ENCODE results near the gene SPRN. TPM values are rescaled to one million over a fixed set of nuclear protein-coding genes. Genes with fewer than 3 reads are reported as not detected.

The SPRN gene
- total RNA-seq, 1 experiment from 2014 or later: 0.59 TPM

DNA sequence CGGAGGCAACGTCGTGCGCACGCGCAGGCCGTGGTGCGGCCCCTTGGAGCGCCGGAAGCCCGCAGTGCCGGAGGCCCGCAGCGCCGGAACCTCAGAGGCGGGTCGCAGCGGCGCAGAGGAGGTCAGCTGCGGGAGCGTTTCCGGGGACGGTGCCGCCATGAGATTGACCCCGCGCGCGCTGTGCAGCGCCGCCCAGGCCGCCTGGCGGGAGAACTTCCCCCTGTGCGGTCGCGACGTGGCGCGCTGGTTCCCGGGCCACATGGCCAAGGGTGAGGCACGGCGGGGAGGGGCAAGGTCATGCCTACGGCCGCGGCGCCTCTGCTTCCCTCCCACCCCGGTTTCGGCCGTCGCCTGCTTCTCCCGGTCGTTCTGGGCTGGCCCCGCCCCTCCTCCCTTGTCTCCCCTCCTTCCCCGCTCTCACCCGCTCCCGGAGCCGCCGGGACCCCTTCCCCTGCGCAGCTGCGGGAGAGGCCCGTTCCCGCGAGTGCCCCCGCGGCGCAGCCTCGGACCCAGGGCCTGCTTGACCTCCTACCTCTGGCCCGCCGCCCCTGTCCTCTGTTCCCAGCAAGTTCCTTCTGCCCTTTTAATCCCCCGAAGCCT, 30.3 kb downstream of the SPRN start, which contains the start of gene MTG1 (continued):
- TF ChIP-seq, protein P1, sequence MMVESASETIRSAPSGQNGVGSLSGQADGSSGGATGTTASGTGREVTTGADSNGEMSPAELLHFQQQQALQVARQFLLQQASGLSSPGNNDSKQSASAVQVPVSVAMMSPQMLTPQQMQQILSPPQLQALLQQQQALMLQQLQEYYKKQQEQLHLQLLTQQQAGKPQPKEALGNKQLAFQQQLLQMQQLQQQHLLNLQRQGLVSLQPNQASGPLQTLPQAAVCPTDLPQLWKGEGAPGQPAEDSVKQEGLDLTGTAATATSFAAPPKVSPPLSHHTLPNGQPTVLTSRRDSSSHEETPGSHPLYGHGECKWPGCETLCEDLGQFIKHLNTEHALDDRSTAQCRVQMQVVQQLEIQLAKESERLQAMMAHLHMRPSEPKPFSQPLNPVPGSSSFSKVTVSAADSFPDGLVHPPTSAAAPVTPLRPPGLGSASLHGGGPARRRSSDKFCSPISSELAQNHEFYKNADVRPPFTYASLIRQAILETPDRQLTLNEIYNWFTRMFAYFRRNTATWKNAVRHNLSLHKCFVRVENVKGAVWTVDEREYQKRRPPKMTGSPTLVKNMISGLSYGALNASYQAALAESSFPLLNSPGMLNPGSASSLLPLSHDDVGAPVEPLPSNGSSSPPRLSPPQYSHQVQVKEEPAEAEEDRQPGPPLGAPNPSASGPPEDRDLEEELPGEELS (CRISPR knock-in tag; IDR thresholded peaks at IDR 0.05): peak; percentile 94
- TF ChIP-seq, protein P2, sequence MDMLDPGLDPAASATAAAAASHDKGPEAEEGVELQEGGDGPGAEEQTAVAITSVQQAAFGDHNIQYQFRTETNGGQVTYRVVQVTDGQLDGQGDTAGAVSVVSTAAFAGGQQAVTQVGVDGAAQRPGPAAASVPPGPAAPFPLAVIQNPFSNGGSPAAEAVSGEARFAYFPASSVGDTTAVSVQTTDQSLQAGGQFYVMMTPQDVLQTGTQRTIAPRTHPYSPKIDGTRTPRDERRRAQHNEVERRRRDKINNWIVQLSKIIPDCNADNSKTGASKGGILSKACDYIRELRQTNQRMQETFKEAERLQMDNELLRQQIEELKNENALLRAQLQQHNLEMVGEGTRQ (CRISPR knock-in tag; IDR thresholded peaks at IDR 0.05): peak; percentile 77
- TF ChIP-seq, protein P3, sequence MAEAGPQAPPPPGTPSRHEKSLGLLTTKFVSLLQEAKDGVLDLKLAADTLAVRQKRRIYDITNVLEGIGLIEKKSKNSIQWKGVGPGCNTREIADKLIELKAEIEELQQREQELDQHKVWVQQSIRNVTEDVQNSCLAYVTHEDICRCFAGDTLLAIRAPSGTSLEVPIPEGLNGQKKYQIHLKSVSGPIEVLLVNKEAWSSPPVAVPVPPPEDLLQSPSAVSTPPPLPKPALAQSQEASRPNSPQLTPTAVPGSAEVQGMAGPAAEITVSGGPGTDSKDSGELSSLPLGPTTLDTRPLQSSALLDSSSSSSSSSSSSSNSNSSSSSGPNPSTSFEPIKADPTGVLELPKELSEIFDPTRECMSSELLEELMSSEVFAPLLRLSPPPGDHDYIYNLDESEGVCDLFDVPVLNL (CRISPR knock-in tag; IDR thresholded peaks at IDR 0.05; ENCODE audit: borderline replicate concordance, low read depth): peak; percentile 33; the same call in 1 of the 2 replicates
- TF ChIP-seq, protein P4, sequence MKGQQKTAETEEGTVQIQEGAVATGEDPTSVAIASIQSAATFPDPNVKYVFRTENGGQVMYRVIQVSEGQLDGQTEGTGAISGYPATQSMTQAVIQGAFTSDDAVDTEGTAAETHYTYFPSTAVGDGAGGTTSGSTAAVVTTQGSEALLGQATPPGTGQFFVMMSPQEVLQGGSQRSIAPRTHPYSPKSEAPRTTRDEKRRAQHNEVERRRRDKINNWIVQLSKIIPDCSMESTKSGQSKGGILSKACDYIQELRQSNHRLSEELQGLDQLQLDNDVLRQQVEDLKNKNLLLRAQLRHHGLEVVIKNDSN (CRISPR knock-in tag; IDR thresholded peaks at IDR 0.05): peak; percentile 71; the same call in 1 of the 2 replicates
- TF ChIP-seq GTF2I (CRISPR knock-in tag; conservative IDR thresholded peaks at IDR 0.05) (no peak), ZNF423 (CRISPR knock-in tag; IDR thresholded peaks at IDR 0.05) (peak; percentile 47; the same call in 1 of the 2 replicates), ZNF416 (CRISPR knock-in tag; IDR thresholded peaks at IDR 0.05) (peak; percentile 74; the same call in 1 of the 2 replicates), SMAD3 (CRISPR knock-in tag; IDR thresholded peaks at IDR 0.05; ENCODE audit: borderline replicate concordance) (no peak), IRF2 (CRISPR knock-in tag; IDR thresholded peaks at IDR 0.05; ENCODE audit: borderline replicate concordance, low read depth) (no peak), SP1 (CRISPR knock-in tag; conservative IDR thresholded peaks at IDR 0.05) (peak; percentile 88), JAZF1 (CRISPR knock-in tag; IDR thresholded peaks at IDR 0.05) (no peak), MYBL2 (CRISPR knock-in tag; IDR thresholded peaks at IDR 0.05) (peak; percentile 64; the same call in 1 of the 2 replicates), TP53 (CRISPR knock-in tag; IDR thresholded peaks at IDR 0.05) (0 out of 2 replicates have a peak, but pooled peaks have one; percentile 58), NFATC4 (CRISPR knock-in tag; IDR thresholded peaks at IDR 0.05) (no peak), NR2C2 (CRISPR knock-in tag; IDR thresholded peaks at IDR 0.05) (peak; percentile 70), CREM (CRISPR knock-in tag; IDR thresholded peaks at IDR 0.05) (peak; percentile 86), ZNF138 (CRISPR knock-in tag; conservative IDR thresholded peaks at IDR 0.05) (no peak), JUN (CRISPR knock-in tag; IDR thresholded peaks at IDR 0.05) (peak; percentile 89; the same call in 1 of the 2 replicates), ATF1 (CRISPR knock-in tag; IDR thresholded peaks at IDR 0.05) (peak; percentile 54; the same call in 1 of the 2 replicates), ESRRA (CRISPR knock-in tag; IDR thresholded peaks at IDR 0.05; ENCODE audit: borderline replicate concordance) (peak; percentile 81; the same call in 1 of the 2 replicates)
- TF ChIP-seq, protein P5, sequence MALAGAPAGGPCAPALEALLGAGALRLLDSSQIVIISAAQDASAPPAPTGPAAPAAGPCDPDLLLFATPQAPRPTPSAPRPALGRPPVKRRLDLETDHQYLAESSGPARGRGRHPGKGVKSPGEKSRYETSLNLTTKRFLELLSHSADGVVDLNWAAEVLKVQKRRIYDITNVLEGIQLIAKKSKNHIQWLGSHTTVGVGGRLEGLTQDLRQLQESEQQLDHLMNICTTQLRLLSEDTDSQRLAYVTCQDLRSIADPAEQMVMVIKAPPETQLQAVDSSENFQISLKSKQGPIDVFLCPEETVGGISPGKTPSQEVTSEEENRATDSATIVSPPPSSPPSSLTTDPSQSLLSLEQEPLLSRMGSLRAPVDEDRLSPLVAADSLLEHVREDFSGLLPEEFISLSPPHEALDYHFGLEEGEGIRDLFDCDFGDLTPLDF (CRISPR knock-in tag; IDR thresholded peaks at IDR 0.05): 0 out of 2 replicates have a peak, but pooled peaks have one; percentile 71
- TF ChIP-seq, protein P6, sequence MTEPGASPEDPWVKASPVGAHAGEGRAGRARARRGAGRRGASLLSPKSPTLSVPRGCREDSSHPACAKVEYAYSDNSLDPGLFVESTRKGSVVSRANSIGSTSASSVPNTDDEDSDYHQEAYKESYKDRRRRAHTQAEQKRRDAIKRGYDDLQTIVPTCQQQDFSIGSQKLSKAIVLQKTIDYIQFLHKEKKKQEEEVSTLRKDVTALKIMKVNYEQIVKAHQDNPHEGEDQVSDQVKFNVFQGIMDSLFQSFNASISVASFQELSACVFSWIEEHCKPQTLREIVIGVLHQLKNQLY (CRISPR knock-in tag; IDR thresholded peaks at IDR 0.05): no peak
- TF ChIP-seq, protein P7, sequence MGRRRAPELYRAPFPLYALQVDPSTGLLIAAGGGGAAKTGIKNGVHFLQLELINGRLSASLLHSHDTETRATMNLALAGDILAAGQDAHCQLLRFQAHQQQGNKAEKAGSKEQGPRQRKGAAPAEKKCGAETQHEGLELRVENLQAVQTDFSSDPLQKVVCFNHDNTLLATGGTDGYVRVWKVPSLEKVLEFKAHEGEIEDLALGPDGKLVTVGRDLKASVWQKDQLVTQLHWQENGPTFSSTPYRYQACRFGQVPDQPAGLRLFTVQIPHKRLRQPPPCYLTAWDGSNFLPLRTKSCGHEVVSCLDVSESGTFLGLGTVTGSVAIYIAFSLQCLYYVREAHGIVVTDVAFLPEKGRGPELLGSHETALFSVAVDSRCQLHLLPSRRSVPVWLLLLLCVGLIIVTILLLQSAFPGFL (CRISPR knock-in tag; IDR thresholded peaks at IDR 0.05; ENCODE audit: borderline replicate concordance): peak; percentile 81; the same call in 1 of the 2 replicates
- TF ChIP-seq, protein P8, sequence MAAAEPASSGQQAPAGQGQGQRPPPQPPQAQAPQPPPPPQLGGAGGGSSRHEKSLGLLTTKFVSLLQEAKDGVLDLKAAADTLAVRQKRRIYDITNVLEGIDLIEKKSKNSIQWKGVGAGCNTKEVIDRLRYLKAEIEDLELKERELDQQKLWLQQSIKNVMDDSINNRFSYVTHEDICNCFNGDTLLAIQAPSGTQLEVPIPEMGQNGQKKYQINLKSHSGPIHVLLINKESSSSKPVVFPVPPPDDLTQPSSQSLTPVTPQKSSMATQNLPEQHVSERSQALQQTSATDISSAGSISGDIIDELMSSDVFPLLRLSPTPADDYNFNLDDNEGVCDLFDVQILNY (CRISPR knock-in tag; IDR thresholded peaks at IDR 0.05): peak; percentile 94; the same call in 1 of the 2 replicates
- TF ChIP-seq, protein P9, sequence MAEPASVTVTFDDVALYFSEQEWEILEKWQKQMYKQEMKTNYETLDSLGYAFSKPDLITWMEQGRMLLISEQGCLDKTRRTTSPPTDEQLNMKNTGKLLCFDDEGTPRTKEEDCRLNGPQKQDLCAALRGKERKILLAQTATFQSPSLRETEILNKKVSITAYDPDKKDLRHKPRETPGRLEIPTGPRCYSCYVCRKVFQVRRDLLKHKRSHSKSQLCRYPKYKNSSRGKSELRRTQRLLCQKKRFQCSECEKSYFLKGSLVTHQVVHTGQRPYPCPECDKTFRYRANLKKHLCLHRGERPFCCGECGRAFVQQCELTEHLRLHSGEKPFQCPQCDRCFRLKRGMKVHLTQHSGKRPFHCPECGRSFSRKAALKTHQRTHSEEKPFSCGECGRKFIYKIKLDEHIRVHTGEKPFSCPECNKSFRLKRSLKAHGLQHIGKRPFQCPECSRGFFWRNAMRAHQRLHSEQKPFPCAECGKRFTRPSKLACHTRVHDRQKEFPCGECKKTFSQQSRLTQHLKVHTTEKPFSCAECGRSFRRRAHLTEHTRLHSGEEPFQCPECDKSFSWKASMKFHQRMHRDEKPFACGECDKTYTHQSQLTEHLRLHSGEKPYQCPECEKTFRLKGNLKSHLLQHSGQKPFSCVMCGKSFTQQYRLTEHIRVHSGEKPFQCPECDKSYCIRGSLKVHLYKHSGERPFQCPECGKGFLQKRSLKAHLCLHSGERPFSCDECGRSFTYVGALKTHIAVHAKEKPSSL (CRISPR knock-in tag; conservative IDR thresholded peaks at IDR 0.05): no peak

All from WTC11 (cell line).